ENCODE results near the gene LSM4. TPM values are rescaled to one million over a fixed set of nuclear protein-coding genes. Genes with fewer than 3 reads are reported as not detected.
A peak's percentile ranks its signal among the peaks of the same experiment; 100 is the strongest.

The LSM4 gene
- total and polyA plus RNA-seq, 2 donors from 2014 or later: 87.7 to 245 TPM

DNA sequence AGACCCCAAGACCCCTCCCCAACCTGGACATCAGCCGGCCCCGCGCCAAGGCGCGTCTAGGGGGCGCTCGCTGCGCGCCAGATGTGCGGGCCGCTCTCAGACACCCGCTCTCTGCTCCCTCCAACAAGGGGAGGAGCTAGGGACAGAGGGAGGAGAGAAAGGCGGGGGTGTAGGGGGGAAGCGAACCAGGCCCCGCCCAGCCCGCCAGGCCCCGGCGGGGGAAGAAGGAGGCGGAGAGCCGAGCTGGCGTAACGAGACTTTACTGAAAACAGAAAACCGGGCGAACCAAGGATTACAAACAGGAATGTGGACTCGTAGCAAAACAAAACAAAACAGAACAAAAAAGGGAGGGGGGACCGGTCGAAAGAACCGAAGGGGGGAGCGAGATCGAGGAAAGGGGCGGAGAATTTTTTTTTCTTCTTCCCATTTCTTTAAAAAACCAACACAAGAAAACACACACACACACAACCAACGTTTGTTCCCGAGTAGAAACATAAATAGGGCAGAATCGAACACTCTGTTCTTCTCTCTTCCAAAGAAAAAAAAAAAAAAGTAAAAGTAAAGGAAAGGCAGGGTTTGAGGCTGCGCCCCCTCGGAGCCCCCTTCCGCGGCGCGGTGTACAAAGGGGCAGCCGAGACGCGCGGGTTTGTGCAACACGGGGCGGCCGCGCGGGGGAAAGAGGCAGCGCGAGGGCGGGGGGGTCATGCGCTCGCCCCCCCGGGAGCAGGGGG is 43.2 kb downstream of the LSM4 start:
- H3K36me3 ChIP-seq (ENCODE audit: control insufficient read depth in 2 of 3, insufficient read depth in 3 of 3, low read length in 3 of 3): peaks cover 7 to 15% (median 8%) of the 10 kb centered on the region in 3 donors
- DNase-seq (peak; percentile 96 to 99 (median 97)), FAIRE-seq (peak; percentile 15)
- H3K4me3 ChIP-seq (ENCODE audit: low read length in 3 of 3): peak overlapping the region; percentile 76 to 99 (median 95)
- TF ChIP-seq, protein P1, sequence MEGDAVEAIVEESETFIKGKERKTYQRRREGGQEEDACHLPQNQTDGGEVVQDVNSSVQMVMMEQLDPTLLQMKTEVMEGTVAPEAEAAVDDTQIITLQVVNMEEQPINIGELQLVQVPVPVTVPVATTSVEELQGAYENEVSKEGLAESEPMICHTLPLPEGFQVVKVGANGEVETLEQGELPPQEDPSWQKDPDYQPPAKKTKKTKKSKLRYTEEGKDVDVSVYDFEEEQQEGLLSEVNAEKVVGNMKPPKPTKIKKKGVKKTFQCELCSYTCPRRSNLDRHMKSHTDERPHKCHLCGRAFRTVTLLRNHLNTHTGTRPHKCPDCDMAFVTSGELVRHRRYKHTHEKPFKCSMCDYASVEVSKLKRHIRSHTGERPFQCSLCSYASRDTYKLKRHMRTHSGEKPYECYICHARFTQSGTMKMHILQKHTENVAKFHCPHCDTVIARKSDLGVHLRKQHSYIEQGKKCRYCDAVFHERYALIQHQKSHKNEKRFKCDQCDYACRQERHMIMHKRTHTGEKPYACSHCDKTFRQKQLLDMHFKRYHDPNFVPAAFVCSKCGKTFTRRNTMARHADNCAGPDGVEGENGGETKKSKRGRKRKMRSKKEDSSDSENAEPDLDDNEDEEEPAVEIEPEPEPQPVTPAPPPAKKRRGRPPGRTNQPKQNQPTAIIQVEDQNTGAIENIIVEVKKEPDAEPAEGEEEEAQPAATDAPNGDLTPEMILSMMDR (IDR thresholded peaks at IDR 0.05; ENCODE audit: borderline replicate concordance, extremely low read depth, insufficient read depth): peak; percentile 79
- H3K9ac ChIP-seq (ENCODE audit: low read length in 3 of 3): peak overlapping the region; percentile 80 to 100 (median 100)
- peak overlapping the region; percentile 100 for H3K27ac ChIP-seq (ENCODE audit: low read depth in 2 of 2, low read length in 2 of 2)
- no peaks in the 10 kb centered on the region for H3K27me3 ChIP-seq (ENCODE audit: control insufficient read depth, insufficient read depth, low read length)
- H3K4me1 ChIP-seq (ENCODE audit: control insufficient read depth in 2 of 3, insufficient read depth in 2 of 3, low read depth in 1 of 3, low read length in 3 of 3): peaks cover 0 to 39% (median 22%) of the 10 kb centered on the region in 3 donors
- intact Hi-C loops (cut with DNase I): loop anchor here (10.0 kb wide), 1 partner anchor 125 kb away; no protein-coding TSS in a partner anchor
- no peaks in the 10 kb centered on the region for H3K9me3 ChIP-seq (ENCODE audit: control insufficient read depth in 2 of 3, insufficient read depth in 1 of 3, low read length in 3 of 3)

DNA sequence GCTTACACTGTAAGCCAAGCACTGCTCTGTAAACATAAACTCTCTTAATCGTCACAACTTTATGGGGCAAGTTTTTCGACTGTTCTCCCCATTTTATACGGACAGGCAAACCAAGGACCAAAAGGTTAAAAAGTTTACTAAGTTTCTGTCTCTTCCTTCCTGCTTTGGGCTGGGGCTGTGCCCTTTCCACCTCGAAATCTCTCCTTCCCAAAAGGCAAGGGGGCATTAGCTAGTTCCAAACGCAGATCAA is 43.7 kb downstream of the LSM4 start:
- intact Hi-C loops (cut with DNase I): loop anchor here (10.0 kb wide), 1 partner anchor 126 kb away; no protein-coding TSS in a partner anchor
- peaks cover 0 to 43% (median 27%) of the 10 kb centered on the region in 3 donors for H3K4me1 ChIP-seq (ENCODE audit: control insufficient read depth in 2 of 3, insufficient read depth in 2 of 3, low read depth in 1 of 3, low read length in 3 of 3)
- no peaks in the 10 kb centered on the region for H3K9me3 ChIP-seq (ENCODE audit: control insufficient read depth in 2 of 3, insufficient read depth in 1 of 3, low read length in 3 of 3)
- peak overlapping the region; percentile 67 to 99 (median 95) for H3K4me3 ChIP-seq (ENCODE audit: low read length in 3 of 3)
- no peak for DNase-seq
- peak overlapping the region; percentile 12 to 100 (median 83) for H3K9ac ChIP-seq (ENCODE audit: low read length in 3 of 3)
- TF ChIP-seq, protein P1 (IDR thresholded peaks at IDR 0.05; ENCODE audit: borderline replicate concordance, extremely low read depth, insufficient read depth): no peak
- no peak for FAIRE-seq
- peak overlapping the region; percentile 100 for H3K27ac ChIP-seq (ENCODE audit: low read depth in 2 of 2, low read length in 2 of 2)
- no peaks in the 10 kb centered on the region for H3K27me3 ChIP-seq (ENCODE audit: control insufficient read depth, insufficient read depth, low read length)
- H3K36me3 ChIP-seq (ENCODE audit: control insufficient read depth in 2 of 3, insufficient read depth in 3 of 3, low read length in 3 of 3): peaks cover 7 to 15% (median 8%) of the 10 kb centered on the region in 3 donors

DNA sequence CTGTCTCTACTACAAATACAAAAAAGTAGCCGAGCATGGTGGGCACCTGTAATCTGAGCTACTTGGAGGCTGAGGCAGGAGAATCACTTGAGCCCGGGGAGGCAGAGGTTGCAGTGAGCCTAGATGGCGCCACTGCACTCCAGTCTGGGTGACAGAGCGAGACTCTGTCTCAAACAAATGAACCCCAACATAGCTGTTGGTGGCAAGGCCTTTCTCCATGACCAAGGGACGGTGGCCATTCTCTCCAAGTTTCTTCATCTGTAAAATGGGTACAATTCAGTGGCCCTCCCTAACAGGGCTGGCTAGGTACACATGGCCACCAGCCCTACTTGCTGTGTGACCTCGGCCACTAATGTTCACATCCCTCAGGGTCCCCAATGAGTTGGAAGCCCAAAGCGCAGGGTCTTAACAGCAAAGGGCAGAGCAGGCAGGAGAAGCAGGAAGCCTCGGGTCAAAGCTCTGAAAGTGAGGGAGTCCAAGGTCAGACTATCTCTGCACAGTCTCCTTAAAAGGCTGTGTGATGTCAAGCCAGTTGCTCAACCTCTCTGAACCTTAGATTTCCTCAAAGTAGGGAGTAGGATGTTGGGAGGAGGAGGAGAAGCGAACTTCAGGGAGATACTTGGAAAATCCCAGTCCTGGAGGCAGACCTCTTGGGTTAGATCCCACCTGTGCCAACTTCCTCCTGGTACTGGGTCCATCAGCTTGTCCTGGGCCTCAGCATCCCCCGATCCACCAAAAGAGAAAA is 44.2 kb downstream of the LSM4 start:
- Histone ChIP-seq H3K4me1 (ENCODE audit: control insufficient read depth in 2 of 3, insufficient read depth in 2 of 3, low read depth in 1 of 3, low read length in 3 of 3) (peaks cover 0 to 43% (median 27%) of the 10 kb centered on the region in 3 donors), H3K4me3 (ENCODE audit: low read length in 3 of 3) (peak overlapping the region; percentile 67 to 99 (median 95)), H3K9ac (ENCODE audit: low read length in 3 of 3) (peak overlapping the region; percentile 12 to 100 (median 83)), H3K9me3 (ENCODE audit: control insufficient read depth in 2 of 3, insufficient read depth in 1 of 3, low read length in 3 of 3) (no peaks in the 10 kb centered on the region), H3K36me3 (ENCODE audit: control insufficient read depth in 2 of 3, insufficient read depth in 3 of 3, low read length in 3 of 3) (peaks cover 7 to 15% (median 8%) of the 10 kb centered on the region in 3 donors), H3K27me3 (ENCODE audit: control insufficient read depth, insufficient read depth, low read length) (no peaks in the 10 kb centered on the region), H3K27ac (ENCODE audit: low read depth in 2 of 2, low read length in 2 of 2) (peak overlapping the region; percentile 100)
- FAIRE-seq (no peak), DNase-seq (peak in 3 of 5 donors; percentile 35 to 74 (median 58))
- intact Hi-C loops (cut with DNase I): loop anchor here (10.0 kb wide), 1 partner anchor 126 kb away; no protein-coding TSS in a partner anchor
- TF ChIP-seq, protein P1 (IDR thresholded peaks at IDR 0.05; ENCODE audit: borderline replicate concordance, extremely low read depth, insufficient read depth): peak; percentile 8

All from kidney (tissue), 14 donors.